ENCODE measurements around the gene ATXN1. TPM values are rescaled to one million over a fixed set of nuclear protein-coding genes. Genes with fewer than 3 reads are reported as not detected.
"Not testable (repeated sequence)": the region's sequence is repeated elsewhere in the genome, so short reads cannot be mapped to it uniquely, and the experiment has no call there.

Gene ATXN1
- total RNA-seq, 2 experiments from 2014 or later: 34.1 to 36.7 TPM

DNA sequence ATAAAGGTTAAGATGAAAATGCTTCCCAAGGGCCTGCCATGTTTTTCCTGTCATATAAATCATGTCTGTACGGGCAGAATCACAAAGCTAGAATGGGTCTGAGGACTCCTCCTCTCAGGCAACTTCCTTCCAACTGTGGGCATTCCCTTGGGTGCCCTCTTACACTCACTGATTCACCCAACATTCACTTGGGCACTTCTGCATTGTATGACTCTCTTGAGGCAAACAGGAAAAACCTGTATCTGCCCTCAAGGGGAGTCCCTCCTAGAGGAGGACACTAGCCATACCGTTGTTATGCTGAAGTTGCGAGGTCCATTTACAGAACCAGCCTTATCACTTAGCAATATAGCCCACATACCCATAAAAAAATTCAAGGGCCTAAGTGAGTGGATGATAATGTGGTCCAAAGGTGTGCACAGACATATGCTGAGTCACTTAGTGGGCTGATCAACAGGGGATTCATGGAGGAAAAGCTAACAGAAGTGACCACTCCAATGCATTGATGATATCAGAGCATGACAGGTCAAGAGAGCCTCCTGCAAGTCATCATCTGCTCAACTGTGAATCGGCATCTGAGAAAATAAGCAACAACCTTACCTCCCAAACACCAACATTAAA is 131.1 kb downstream of the ATXN1 start:
- H3K27ac Mint-ChIP-seq: no peak overlapping the region
- peaks cover 22% of the 10 kb centered on the region for H3K36me3 Mint-ChIP-seq

DNA sequence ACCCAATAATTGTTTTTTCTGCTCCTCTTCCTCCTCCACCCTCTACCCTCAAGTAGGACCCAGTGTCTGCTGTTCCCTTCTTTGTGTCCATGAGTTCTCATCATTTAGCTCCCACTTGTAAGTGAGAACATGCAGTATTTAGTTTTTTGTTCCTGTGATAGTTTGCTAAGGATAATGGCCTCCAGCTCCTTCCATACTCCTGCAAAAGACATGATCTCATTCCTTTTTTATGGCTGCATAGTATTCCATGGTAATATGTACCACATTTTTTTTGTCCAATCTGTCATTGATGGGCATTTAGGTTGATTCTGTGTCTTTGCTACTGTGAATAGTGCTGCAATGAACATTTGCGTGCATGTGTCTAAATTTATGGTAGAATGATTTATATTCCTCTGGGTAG is 132.7 kb downstream of the ATXN1 start:
- ChIA-PET POLR2A (interaction anchor here (0.6 kb wide), 1 partner anchor 92 kb away, joined by 3 read pairs; no protein-coding TSS in a partner anchor), CTCF (interaction anchor here (1.0 kb wide), 2 partner anchors 26 to 118 kb away, joined by 3 read pairs; no protein-coding TSS in a partner anchor)
- H3K27ac Mint-ChIP-seq; H3K4me3 Mint-ChIP-seq; DNase-seq; H3K9me3 Mint-ChIP-seq; intact Hi-C loops (cut with micrococcal nuclease); H3K27me3 Mint-ChIP-seq: not testable (repeated sequence)
- H3K4me1 Mint-ChIP-seq (ENCODE audit: low read depth): peaks cover 22% of the 10 kb centered on the region
- peaks cover 23% of the 10 kb centered on the region for H3K36me3 Mint-ChIP-seq

More for the DNA sequence above, 131.1 kb downstream of the ATXN1 start:
- Mint-ChIP-seq H3K9me3 (peaks cover 3% of the 10 kb centered on the region), H3K4me1 (ENCODE audit: low read depth) (peaks cover 19% of the 10 kb centered on the region), H3K4me3 (no peak overlapping the region), H3K27me3 (no peaks in the 10 kb centered on the region)
- ChIA-PET CTCF (no interaction called here), POLR2A (no interaction called here)
- no peak for DNase-seq
- intact Hi-C loops (cut with micrococcal nuclease): no loop called here

- DNase-seq: no peak
- H3K4me1 Mint-ChIP-seq (ENCODE audit: low read depth): peaks cover 32% of the 10 kb centered on the region
- no peak overlapping the region for H3K4me3 Mint-ChIP-seq
- intact Hi-C loops (cut with micrococcal nuclease): no loop called here
- no peaks in the 10 kb centered on the region for H3K27me3 Mint-ChIP-seq
- peaks cover 25% of the 10 kb centered on the region for H3K36me3 Mint-ChIP-seq
- peaks cover 3% of the 10 kb centered on the region for H3K9me3 Mint-ChIP-seq
- POLR2A ChIA-PET: no interaction called here
- H3K27ac Mint-ChIP-seq: no peak overlapping the region
- CTCF ChIA-PET: no interaction called here
Measured at GRCh38 chr6:16626650-16627049, 134.6 kb downstream of the ATXN1 start.

DNA sequence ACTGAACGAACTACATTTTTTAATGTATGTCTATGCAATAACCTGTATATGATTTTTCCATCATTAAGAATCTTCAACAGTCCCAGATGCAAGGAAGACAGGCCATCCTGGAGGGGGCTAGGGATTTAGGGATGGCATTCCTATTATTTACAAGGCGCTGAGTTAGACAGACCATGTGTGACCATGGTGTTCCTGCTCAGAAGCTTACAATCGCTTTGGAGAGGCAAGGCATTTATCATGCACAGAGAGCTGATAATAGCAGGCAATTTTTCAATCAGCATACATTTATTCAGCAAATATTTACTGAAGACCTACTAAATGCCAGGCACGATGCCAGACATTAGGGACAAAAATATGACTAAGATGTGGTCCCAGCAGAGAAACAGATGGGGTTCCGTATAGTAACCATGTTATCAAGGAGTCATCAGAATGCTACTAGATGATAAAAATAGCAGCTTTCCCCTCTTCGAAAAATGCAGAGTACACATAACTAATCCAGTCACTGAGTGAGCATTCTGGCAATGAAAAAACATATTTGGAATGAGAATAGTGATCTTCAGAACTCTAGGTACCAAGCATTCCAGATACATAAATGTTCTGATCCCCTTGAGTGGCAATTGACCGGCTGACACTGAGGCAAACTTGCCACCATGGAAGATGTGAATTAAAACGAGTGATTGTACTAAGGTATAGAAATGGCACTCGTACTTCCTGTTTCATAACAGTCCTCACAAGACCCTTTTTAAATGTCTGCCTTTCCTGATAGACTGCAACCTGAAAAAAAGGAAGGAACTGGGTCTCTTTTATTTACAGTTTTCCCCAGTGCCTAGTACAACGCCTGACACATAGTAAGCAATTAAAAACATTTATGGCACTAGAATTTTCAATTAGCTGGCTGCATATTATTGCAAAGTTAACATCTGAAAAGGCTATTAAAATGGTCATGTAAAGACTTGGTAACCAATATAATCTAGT is 135.7 kb downstream of the ATXN1 start:
- intact Hi-C loops (cut with micrococcal nuclease): no loop called here

GRCh38 chr6:16624636-16625290 is 136.5 kb downstream of the ATXN1 start:
- no peak for DNase-seq
- Mint-ChIP-seq H3K4me1 (ENCODE audit: low read depth) (peaks cover 47% of the 10 kb centered on the region), H3K36me3 (peaks cover 20% of the 10 kb centered on the region), H3K27ac (no peak overlapping the region), H3K27me3 (no peaks in the 10 kb centered on the region), H3K4me3 (no peak overlapping the region), H3K9me3 (peaks cover 3% of the 10 kb centered on the region)
- intact Hi-C loops (cut with micrococcal nuclease): no loop called here
- POLR2A ChIA-PET: no interaction called here
- CTCF ChIA-PET: interaction anchor here (1.1 kb wide), 1 partner anchor 293 kb away, joined by 3 read pairs; no protein-coding TSS in a partner anchor

More for the DNA sequence above, 135.7 kb downstream of the ATXN1 start:
- Mint-ChIP-seq H3K4me1 (ENCODE audit: low read depth) (peaks cover 41% of the 10 kb centered on the region), H3K27ac (no peak overlapping the region), H3K4me3 (no peak overlapping the region), H3K27me3 (no peaks in the 10 kb centered on the region), H3K36me3 (peaks cover 25% of the 10 kb centered on the region), H3K9me3 (peaks cover 3% of the 10 kb centered on the region)
- ChIA-PET CTCF (interaction anchor here (0.8 to 1.1 kb wide), 2 partner anchors 15 to 294 kb away, joined by 3 read pairs; no protein-coding TSS in a partner anchor), POLR2A (no interaction called here)
- no peak for DNase-seq

GRCh38 chr6:16623731-16624130 is 137.5 kb downstream of the ATXN1 start:
- Mint-ChIP-seq H3K27ac (peak overlapping the region; percentile 44), H3K4me1 (ENCODE audit: low read depth) (peaks cover 54% of the 10 kb centered on the region), H3K36me3 (peaks cover 14% of the 10 kb centered on the region), H3K9me3 (peaks cover 2% of the 10 kb centered on the region), H3K27me3 (no peaks in the 10 kb centered on the region), H3K4me3 (no peak overlapping the region)
- CTCF ChIA-PET: interaction anchor here (0.6 kb wide), 1 partner anchor 113 kb away, joined by 3 read pairs; no protein-coding TSS in a partner anchor
- intact Hi-C loops (cut with micrococcal nuclease): no loop called here
- POLR2A ChIA-PET: no interaction called here
- DNase-seq: no peak

- H3K9me3 Mint-ChIP-seq: no peaks in the 10 kb centered on the region
- no peak for DNase-seq
- H3K36me3 Mint-ChIP-seq: peaks cover 9% of the 10 kb centered on the region
- no peak overlapping the region for H3K4me3 Mint-ChIP-seq
- H3K27ac Mint-ChIP-seq: no peak overlapping the region
- H3K4me1 Mint-ChIP-seq (ENCODE audit: low read depth): peaks cover 55% of the 10 kb centered on the region
- H3K27me3 Mint-ChIP-seq: no peaks in the 10 kb centered on the region
- intact Hi-C loops (cut with micrococcal nuclease): no loop called here
- ChIA-PET CTCF (interaction anchor here (0.6 kb wide), 2 partner anchors 113 to 728 kb away, joined by 3 read pairs; no protein-coding TSS in a partner anchor), POLR2A (no interaction called here)
Measured at GRCh38 chr6:16623029-16623653, 138.1 kb downstream of the ATXN1 start.

GRCh38 chr6:16622193-16622592 is 139.1 kb downstream of the ATXN1 start:
- Mint-ChIP-seq H3K27me3 (no peaks in the 10 kb centered on the region), H3K4me1 (ENCODE audit: low read depth) (peaks cover 57% of the 10 kb centered on the region), H3K36me3 (peaks cover 5% of the 10 kb centered on the region), H3K27ac (no peak overlapping the region), H3K9me3 (no peaks in the 10 kb centered on the region), H3K4me3 (no peak overlapping the region)
- POLR2A ChIA-PET: interaction anchor here (0.9 kb wide), 1 partner anchor 19 kb away, joined by 3 read pairs; no protein-coding TSS in a partner anchor
- intact Hi-C loops (cut with micrococcal nuclease): no loop called here
- CTCF ChIA-PET: interaction anchor here (0.6 to 0.7 kb wide), 2 partner anchors 112 to 727 kb away, joined by 3 read pairs; no protein-coding TSS in a partner anchor
- peak; percentile 18 for DNase-seq

GRCh38 chr6:16621002-16621401 is 140.3 kb downstream of the ATXN1 start:
- POLR2A ChIA-PET: no interaction called here
- H3K27me3 Mint-ChIP-seq: no peaks in the 10 kb centered on the region
- peaks cover 57% of the 10 kb centered on the region for H3K4me1 Mint-ChIP-seq (ENCODE audit: low read depth)
- H3K9me3 Mint-ChIP-seq: no peaks in the 10 kb centered on the region
- intact Hi-C loops (cut with micrococcal nuclease): no loop called here
- no peak overlapping the region for H3K27ac Mint-ChIP-seq
- H3K36me3 Mint-ChIP-seq: peaks cover 5% of the 10 kb centered on the region
- CTCF ChIA-PET: interaction anchor here (0.9 kb wide), 1 partner anchor 143 kb away, joined by 5 read pairs; no protein-coding TSS in a partner anchor
- DNase-seq: no peak
- H3K4me3 Mint-ChIP-seq: no peak overlapping the region

DNA sequence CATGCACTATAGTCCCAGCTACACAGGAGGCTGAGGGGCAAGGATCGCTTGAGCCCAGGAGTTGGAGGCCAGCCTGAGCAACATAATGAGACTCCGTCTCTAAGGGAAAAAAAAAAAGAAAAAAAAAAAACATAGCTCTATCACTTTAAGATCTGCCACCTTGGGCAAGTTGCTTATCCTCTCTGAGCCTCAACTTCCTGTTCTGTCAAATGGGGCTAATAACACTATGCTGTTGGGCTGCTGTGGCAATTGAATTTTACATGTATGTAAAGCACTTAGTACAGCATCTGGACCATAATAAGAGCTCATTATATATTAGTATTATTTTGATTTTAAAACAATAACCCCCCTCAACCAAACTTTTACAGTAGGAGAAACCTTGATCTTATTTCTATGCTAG is 141.5 kb downstream of the ATXN1 start:
- CTCF ChIA-PET: no interaction called here
- no peak overlapping the region for H3K4me3 Mint-ChIP-seq
- intact Hi-C loops (cut with micrococcal nuclease): no loop called here
- peaks cover 5% of the 10 kb centered on the region for H3K36me3 Mint-ChIP-seq
- peaks cover 55% of the 10 kb centered on the region for H3K4me1 Mint-ChIP-seq (ENCODE audit: low read depth)
- no peak overlapping the region for H3K27ac Mint-ChIP-seq
- DNase-seq: no peak
- POLR2A ChIA-PET: interaction anchor here (0.6 kb wide), 2 partner anchors 112 to 121 kb away, joined by 3 to 4 read pairs; no protein-coding TSS in a partner anchor
- H3K9me3 Mint-ChIP-seq: no peaks in the 10 kb centered on the region
- H3K27me3 Mint-ChIP-seq: no peaks in the 10 kb centered on the region

GRCh38 chr6:16618962-16619361 is 142.3 kb downstream of the ATXN1 start:
- intact Hi-C loops (cut with micrococcal nuclease): no loop called here
- ChIA-PET CTCF (no interaction called here), POLR2A (no interaction called here)
- Mint-ChIP-seq H3K9me3 (no peaks in the 10 kb centered on the region), H3K27me3 (no peaks in the 10 kb centered on the region), H3K27ac (no peak overlapping the region), H3K36me3 (peaks cover 5% of the 10 kb centered on the region), H3K4me3 (no peak overlapping the region), H3K4me1 (ENCODE audit: low read depth) (peaks cover 49% of the 10 kb centered on the region)
- DNase-seq: no peak
